ENCODE results near the gene DLK2. TPM values are rescaled to one million over a fixed set of nuclear protein-coding genes. Genes with fewer than 3 reads are reported as not detected.

DLK2 gene
- total RNA-seq, 1 experiment from 2014 or later = 1.6 TPM

DNA sequence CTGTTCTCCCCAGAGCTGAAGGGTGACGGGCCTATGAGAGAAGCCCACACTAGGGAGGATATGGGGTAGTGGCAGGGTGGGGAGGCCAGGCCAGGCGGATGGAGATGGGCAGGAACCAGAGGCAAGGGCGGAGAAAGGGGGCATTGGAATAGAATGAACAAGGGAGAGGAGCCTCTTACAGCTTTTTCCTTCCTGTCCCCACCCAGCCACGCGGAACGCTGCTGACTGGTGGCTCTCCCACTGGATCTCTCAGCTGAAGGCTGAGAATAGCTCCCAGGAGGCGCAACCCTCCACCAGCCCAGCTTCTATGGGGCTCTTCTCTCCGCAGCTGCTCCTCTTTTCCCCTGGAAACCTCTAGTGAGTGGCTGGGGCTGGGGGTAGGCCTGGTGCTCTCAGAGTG, 10.8 kb downstream of the DLK2 start:
- RAD21 ChIA-PET (ENCODE audit: low non-redundant PET in 1 of 2, low total read pairs in 2 of 2, uncharacterized antibody in 2 of 2, unreplicated experiment in 2 of 2) = no interaction called here
- ATAC-seq (no peak), DNase-seq (ENCODE audit: low read depth, low spot score) (no peak)
- Histone ChIP-seq H3K4me1 (ENCODE audit: control insufficient read depth in 1 of 2, insufficient read depth in 2 of 2, low read length in 2 of 2) (no peaks in the 10 kb centered on the region), H3K79me2 (ENCODE audit: insufficient read depth, low read length) (no peaks in the 10 kb centered on the region), H3K9me2 (ENCODE audit: insufficient read depth) (no peaks in the 10 kb centered on the region), H3K36me3 (ENCODE audit: control insufficient read depth in 1 of 2, insufficient read depth in 2 of 2, low read length in 2 of 2) (peaks cover 6% of the 10 kb centered on the region in 2 experiments; a peak in 3 of 4 replicates), H4K20me1 (ENCODE audit: insufficient read depth) (no peaks in the 10 kb centered on the region), H3K27ac (ENCODE audit: low read depth, low read length) (no peak overlapping the region), H3K27me3 (ENCODE audit: insufficient read depth, low read length) (no peaks in the 10 kb centered on the region), H3K4me2 (ENCODE audit: low read length) (no peak overlapping the region), H3K9ac (ENCODE audit: low read length) (no peak overlapping the region), H3K4me3 (replicated peaks in 1 of 2; ENCODE audit: low read depth in 1 of 2, low read length in 2 of 2) (no peak overlapping the region), H2AFZ (ENCODE audit: low read depth, low read length, poor library complexity, severe bottlenecking) (no peak overlapping the region), H3K9me3 (ENCODE audit: control insufficient read depth in 1 of 2, insufficient read depth in 1 of 2, low read depth in 1 of 2, low read length in 2 of 2) (no peaks in the 10 kb centered on the region)
- TF ChIP-seq ZBTB33 (IDR thresholded peaks at IDR 0.05; ENCODE audit: extremely low read depth, insufficient replicate concordance, low read length) (no peak), POLR2AphosphoS5 (IDR thresholded peaks at IDR 0.05; ENCODE audit: low read depth, low read length) (no peak), TCF7L2 (IDR thresholded peaks at IDR 0.05; ENCODE audit: borderline replicate concordance, extremely low read depth, insufficient read depth, insufficient read length) (no peak), CEBPB (IDR thresholded peaks at IDR 0.05; ENCODE audit: low read depth) (no peak)
- CTCF ChIA-PET = interaction anchor here (0.6 to 1.2 kb wide), 2 partner anchors 12 to 20 kb away, joined by 3 to 4 read pairs; no protein-coding TSS in a partner anchor
- intact Hi-C loops (cut with micrococcal nuclease) = no loop called here
- POLR2A ChIA-PET = no interaction called here
- BruUV-seq (replicated peaks) = no TSS peak

GRCh38 chr6:43444036-43444435, 11.3 kb downstream of the DLK2 start:
- Histone ChIP-seq H3K36me3 (ENCODE audit: control insufficient read depth in 1 of 2, insufficient read depth in 2 of 2, low read length in 2 of 2) (peaks cover 3 to 6% of the 10 kb centered on the region in 2 experiments; a peak in 3 of 4 replicates), H3K4me2 (ENCODE audit: low read length) (no peak overlapping the region), H2AFZ (ENCODE audit: low read depth, low read length, poor library complexity, severe bottlenecking) (no peak overlapping the region), H3K4me3 (replicated peaks in 1 of 2; ENCODE audit: low read depth in 1 of 2, low read length in 2 of 2) (no peak overlapping the region), H3K79me2 (ENCODE audit: insufficient read depth, low read length) (no peaks in the 10 kb centered on the region), H3K9ac (ENCODE audit: low read length) (no peak overlapping the region), H3K9me3 (ENCODE audit: control insufficient read depth in 1 of 2, insufficient read depth in 1 of 2, low read depth in 1 of 2, low read length in 2 of 2) (no peaks in the 10 kb centered on the region), H3K9me2 (ENCODE audit: insufficient read depth) (no peaks in the 10 kb centered on the region), H3K27me3 (ENCODE audit: insufficient read depth, low read length) (no peaks in the 10 kb centered on the region), H4K20me1 (ENCODE audit: insufficient read depth) (no peaks in the 10 kb centered on the region), H3K27ac (ENCODE audit: low read depth, low read length) (no peak overlapping the region), H3K4me1 (ENCODE audit: control insufficient read depth in 1 of 2, insufficient read depth in 2 of 2, low read length in 2 of 2) (no peaks in the 10 kb centered on the region)
- ATAC-seq (no peak), DNase-seq (ENCODE audit: low read depth, low spot score) (no peak)
- BruUV-seq (replicated peaks) = no TSS peak
- CTCF ChIA-PET = interaction anchor here (1.2 kb wide), 1 partner anchor 13 kb away, joined by 4 read pairs; no protein-coding TSS in a partner anchor
- POLR2A ChIA-PET = no interaction called here
- intact Hi-C loops (cut with micrococcal nuclease) = no loop called here
- RAD21 ChIA-PET (ENCODE audit: low non-redundant PET in 1 of 2, low total read pairs in 2 of 2, uncharacterized antibody in 2 of 2, unreplicated experiment in 2 of 2) = no interaction called here
- TF ChIP-seq TCF7L2 (IDR thresholded peaks at IDR 0.05; ENCODE audit: borderline replicate concordance, extremely low read depth, insufficient read depth, insufficient read length) (no peak), CTCF (IDR thresholded peaks at IDR 0.05 in 2 of 3, conservative IDR thresholded peaks at IDR 0.05 in 1 of 3; ENCODE audit: borderline replicate concordance in 1 of 3, insufficient read depth in 1 of 3, low read depth in 2 of 3, low read length in 2 of 3) (no peak), POLR2A (IDR thresholded peaks at IDR 0.05; ENCODE audit: borderline replicate concordance, extremely low read depth, insufficient read depth, insufficient read length) (no peak), ZBTB33 (IDR thresholded peaks at IDR 0.05; ENCODE audit: extremely low read depth, insufficient replicate concordance, low read length) (no peak), ZFX (IDR thresholded peaks at IDR 0.05) (no peak), SP1 (IDR thresholded peaks at IDR 0.05; ENCODE audit: low read depth) (no peak), POLR2AphosphoS5 (IDR thresholded peaks at IDR 0.05; ENCODE audit: low read depth, low read length) (no peak), ATF3 (IDR thresholded peaks at IDR 0.05) (no peak), ZNF274 (IDR thresholded peaks at IDR 0.05; ENCODE audit: low read depth, low read length) (no peak)

Measured in HCT116 (cell line).